Measurements from ENCODE around the gene PTPN13.
A peak's percentile ranks its signal among the peaks of the same experiment; 100 is the strongest.

The PTPN13 gene

GRCh38 chr4:86600007-86600653, 6.0 kb downstream of the PTPN13 start:
- H3K4me3 ChIP-seq (ENCODE audit: low read depth, low read length) = no peak overlapping the region

More at GRCh38 chr4:86600007-86600653, 6.0 kb downstream of the PTPN13 start:
- TF ChIP-seq ZNF530 (tag by site-specific recombination; IDR thresholded peaks at IDR 0.05; ENCODE audit: low read depth) = no peak
- TF ChIP-seq ZNF211 (tag by site-specific recombination; IDR thresholded peaks at IDR 0.05; ENCODE audit: low read depth) = no peak
- TF ChIP-seq PRDM6 (tag by site-specific recombination; IDR thresholded peaks at IDR 0.05) = peak; percentile 4; the same call in 1 of the 2 replicates
- TF ChIP-seq ZSCAN23 (tag by site-specific recombination; IDR thresholded peaks at IDR 0.05) = no peak
- no peak for TF ChIP-seq ZFP3 (tag by site-specific recombination; IDR thresholded peaks at IDR 0.05; ENCODE audit: low read depth)
- TF ChIP-seq ZNF10 (tag by site-specific recombination; IDR thresholded peaks at IDR 0.05) = no peak
- no peak for TF ChIP-seq ZNF140 (tag by site-specific recombination; IDR thresholded peaks at IDR 0.05)
- TF ChIP-seq, protein P1, sequence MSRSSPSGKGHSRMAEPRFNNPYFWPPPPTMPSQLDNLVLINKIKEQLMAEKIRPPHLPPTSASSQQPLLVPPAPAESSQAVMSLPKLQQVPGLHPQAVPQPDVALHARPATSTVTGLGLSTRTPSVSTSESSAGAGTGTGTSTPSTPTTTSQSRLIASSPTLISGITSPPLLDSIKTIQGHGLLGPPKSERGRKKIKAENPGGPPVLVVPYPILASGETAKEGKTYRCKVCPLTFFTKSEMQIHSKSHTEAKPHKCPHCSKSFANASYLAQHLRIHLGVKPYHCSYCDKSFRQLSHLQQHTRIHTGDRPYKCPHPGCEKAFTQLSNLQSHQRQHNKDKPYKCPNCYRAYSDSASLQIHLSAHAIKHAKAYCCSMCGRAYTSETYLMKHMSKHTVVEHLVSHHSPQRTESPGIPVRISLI (tag by site-specific recombination; IDR thresholded peaks at IDR 0.05) = peak; percentile 96
- peak; percentile 60; the same call in 1 of the 2 replicates for TF ChIP-seq IKZF3 (tag by site-specific recombination; IDR thresholded peaks at IDR 0.05)
- TF ChIP-seq ZIC2 (tag by site-specific recombination; IDR thresholded peaks at IDR 0.05) = no peak
- TF ChIP-seq SP2 (tag by site-specific recombination; IDR thresholded peaks at IDR 0.05) = no peak
- TF ChIP-seq PRDM10 (tag by site-specific recombination; IDR thresholded peaks at IDR 0.05) = peak; percentile 48; the same call in 1 of the 2 replicates
- 0 out of 2 replicates have a peak, but pooled peaks have one; percentile 23 for TF ChIP-seq ZEB2 (tag by site-specific recombination; IDR thresholded peaks at IDR 0.05)
- no peak for TF ChIP-seq KLF16 (tag by site-specific recombination; IDR thresholded peaks at IDR 0.05)
- no peak for TF ChIP-seq ZBTB11 (tag by site-specific recombination; conservative IDR thresholded peaks at IDR 0.05; ENCODE audit: low read depth)
- Histone ChIP-seq H3K36me3 (ENCODE audit: control insufficient read depth in 2 of 2, insufficient read depth in 1 of 2, low read length in 2 of 2) (no peaks in the 10 kb centered on the region; a peak in 1 of 3 replicates), H3K4me1 (ENCODE audit: control insufficient read depth, insufficient read depth, low read length) (peaks cover 14% of the 10 kb centered on the region), H3K27ac (ENCODE audit: extremely low read depth, low read depth, low read length) (no peak overlapping the region), H3K9me3 (ENCODE audit: control insufficient read depth, insufficient read depth, low read depth, low read length) (no peaks in the 10 kb centered on the region)
- ChIA-PET POLR2A (no interaction called here), CTCF (interaction anchor here (0.7 kb wide), 1 partner anchor 101 kb away, joined by 3 read pairs; no protein-coding TSS in a partner anchor)
